ENCODE results near the gene WAPL. TPM values are rescaled to one million over a fixed set of nuclear protein-coding genes. Genes with fewer than 3 reads are reported as not detected.
"Not testable (repeated sequence)": the region's sequence is repeated elsewhere in the genome, so short reads cannot be mapped to it uniquely, and the experiment has no call there.

The WAPL gene
- total RNA-seq, 1 experiment from 2014 or later, result 45.2 TPM

- no peak for TF ChIP-seq CTCF (IDR thresholded peaks at IDR 0.05; ENCODE audit: unreplicated experiment)
- no peak overlapping the region for H3K27ac Mint-ChIP-seq (ENCODE audit: low read depth, unreplicated experiment)
- BruUV-seq (replicated peaks), result no TSS peak
- intact Hi-C loops (cut with micrococcal nuclease), result no loop called here
- no peaks in the 10 kb centered on the region for H3K4me1 Mint-ChIP-seq (ENCODE audit: insufficient read depth, unreplicated experiment)
- no peaks in the 10 kb centered on the region for H3K27me3 Mint-ChIP-seq (ENCODE audit: insufficient read depth, unreplicated experiment)
- no peak overlapping the region for H3K4me3 Mint-ChIP-seq (ENCODE audit: unreplicated experiment)
- no peaks in the 10 kb centered on the region for H3K9me3 Mint-ChIP-seq (ENCODE audit: unreplicated experiment)
- ChIA-PET POLR2A (interaction anchor here (1.6 kb wide), 1 partner anchor 26 kb away, joined by 4 read pairs; the partner anchor contains the start of gene WAPL), CTCF (interaction anchor here (0.9 to 1.1 kb wide), 2 partner anchors 12 to 39 kb away, joined by 3 to 5 read pairs; no protein-coding TSS in a partner anchor)
- DNase-seq (ENCODE audit: unreplicated experiment), result no peak
- no peaks in the 10 kb centered on the region for H3K36me3 Mint-ChIP-seq (ENCODE audit: insufficient read depth, unreplicated experiment)
Measured at GRCh38 chr10:86547296-86547695, 25.7 kb upstream of the WAPL start.

GRCh38 chr10:86545101-86545500 lies 23.5 kb upstream of the WAPL start:
- POLR2A ChIA-PET, result no interaction called here
- Mint-ChIP-seq H3K4me3 (ENCODE audit: unreplicated experiment) (no peak overlapping the region), H3K27me3 (ENCODE audit: insufficient read depth, unreplicated experiment) (no peaks in the 10 kb centered on the region), H3K9me3 (ENCODE audit: unreplicated experiment) (no peaks in the 10 kb centered on the region), H3K36me3 (ENCODE audit: insufficient read depth, unreplicated experiment) (no peaks in the 10 kb centered on the region), H3K4me1 (ENCODE audit: insufficient read depth, unreplicated experiment) (no peaks in the 10 kb centered on the region), H3K27ac (ENCODE audit: low read depth, unreplicated experiment) (no peak overlapping the region)
- intact Hi-C loops (cut with micrococcal nuclease), result no loop called here
- no peak for TF ChIP-seq CTCF (IDR thresholded peaks at IDR 0.05; ENCODE audit: unreplicated experiment)
- DNase-seq (ENCODE audit: unreplicated experiment), result peak; percentile 43
- CTCF ChIA-PET, result no interaction called here
- BruUV-seq (replicated peaks), result no TSS peak

GRCh38 chr10:86540016-86540415 lies 18.4 kb upstream of the WAPL start:
- DNase-seq (ENCODE audit: unreplicated experiment), result no peak
- H3K27ac Mint-ChIP-seq (ENCODE audit: low read depth, unreplicated experiment), result no peak overlapping the region
- no peaks in the 10 kb centered on the region for H3K27me3 Mint-ChIP-seq (ENCODE audit: insufficient read depth, unreplicated experiment)
- no peaks in the 10 kb centered on the region for H3K4me1 Mint-ChIP-seq (ENCODE audit: insufficient read depth, unreplicated experiment)
- no peaks in the 10 kb centered on the region for H3K9me3 Mint-ChIP-seq (ENCODE audit: unreplicated experiment)
- ChIA-PET CTCF (interaction anchor here (1.0 kb wide), 1 partner anchor 45 kb away, joined by 4 read pairs; no protein-coding TSS in a partner anchor), POLR2A (no interaction called here)
- H3K4me3 Mint-ChIP-seq (ENCODE audit: unreplicated experiment), result no peak overlapping the region
- TF ChIP-seq CTCF (IDR thresholded peaks at IDR 0.05; ENCODE audit: unreplicated experiment), result no peak
- intact Hi-C loops (cut with micrococcal nuclease), result no loop called here
- no peaks in the 10 kb centered on the region for H3K36me3 Mint-ChIP-seq (ENCODE audit: insufficient read depth, unreplicated experiment)
- no TSS peak for BruUV-seq (replicated peaks)

GRCh38 chr10:86538547-86538946 lies 17.0 kb upstream of the WAPL start:
- no peak overlapping the region for H3K4me3 Mint-ChIP-seq (ENCODE audit: unreplicated experiment)
- CTCF ChIA-PET, result interaction anchor here (0.7 kb wide), 1 partner anchor 54 kb away, joined by 3 read pairs; no protein-coding TSS in a partner anchor
- H3K9me3 Mint-ChIP-seq (ENCODE audit: unreplicated experiment), result no peaks in the 10 kb centered on the region
- no TSS peak for BruUV-seq (replicated peaks)
- no peak for DNase-seq (ENCODE audit: unreplicated experiment)
- no peak overlapping the region for H3K27ac Mint-ChIP-seq (ENCODE audit: low read depth, unreplicated experiment)
- H3K36me3 Mint-ChIP-seq (ENCODE audit: insufficient read depth, unreplicated experiment), result no peaks in the 10 kb centered on the region
- no peaks in the 10 kb centered on the region for H3K4me1 Mint-ChIP-seq (ENCODE audit: insufficient read depth, unreplicated experiment)
- POLR2A ChIA-PET, result no interaction called here
- TF ChIP-seq CTCF (IDR thresholded peaks at IDR 0.05; ENCODE audit: unreplicated experiment), result no peak
- intact Hi-C loops (cut with micrococcal nuclease), result no loop called here
- H3K27me3 Mint-ChIP-seq (ENCODE audit: insufficient read depth, unreplicated experiment), result no peaks in the 10 kb centered on the region

- BruUV-seq (replicated peaks); POLR2A ChIA-PET; DNase-seq (ENCODE audit: unreplicated experiment); H3K4me3 Mint-ChIP-seq (ENCODE audit: unreplicated experiment); intact Hi-C loops (cut with micrococcal nuclease); H3K4me1 Mint-ChIP-seq (ENCODE audit: insufficient read depth, unreplicated experiment); H3K27me3 Mint-ChIP-seq (ENCODE audit: insufficient read depth, unreplicated experiment); H3K9me3 Mint-ChIP-seq (ENCODE audit: unreplicated experiment); H3K27ac Mint-ChIP-seq (ENCODE audit: low read depth, unreplicated experiment); H3K36me3 Mint-ChIP-seq (ENCODE audit: insufficient read depth, unreplicated experiment): not testable (repeated sequence)
- CTCF ChIA-PET, result interaction anchor here (0.5 to 0.7 kb wide), 2 partner anchors 11 to 55 kb away, joined by 3 read pairs; no protein-coding TSS in a partner anchor
Measured at GRCh38 chr10:86538040-86538439, 16.4 kb upstream of the WAPL start.
